GM18867 (cell line): ENCODE measurements around the gene CCNY.
"Not testable (repeated sequence)": the region's sequence is repeated elsewhere in the genome, so short reads cannot be mapped to it uniquely, and the experiment has no call there.

Experiments used
- ATAC-seq: cut with Tn5 transposase; IDR thresholded peaks from one replicate; pipeline ENCODE4 v1.9.1; 2021; ENCODE audit warnings: mild to moderate bottlenecking, moderate library complexity; ENCODE audit not compliant: unreplicated experiment

Gene CCNY

GRCh38 chr10:35400595-35401268 lies 64.4 kb downstream of the CCNY start:
- no peak for ATAC-seq

- not testable (repeated sequence) for ATAC-seq
These were observed 67.2 kb downstream of the CCNY start for GRCh38 chr10:35403491-35403890.

GRCh38 chr10:35404077-35404476 lies 67.8 kb downstream of the CCNY start:
- not testable (repeated sequence) for ATAC-seq

GRCh38 chr10:35406003-35406630 lies 69.8 kb downstream of the CCNY start:
- ATAC-seq: not testable (repeated sequence)

GRCh38 chr10:35407696-35408095 lies 71.4 kb downstream of the CCNY start:
- ATAC-seq: not testable (repeated sequence)

DNA sequence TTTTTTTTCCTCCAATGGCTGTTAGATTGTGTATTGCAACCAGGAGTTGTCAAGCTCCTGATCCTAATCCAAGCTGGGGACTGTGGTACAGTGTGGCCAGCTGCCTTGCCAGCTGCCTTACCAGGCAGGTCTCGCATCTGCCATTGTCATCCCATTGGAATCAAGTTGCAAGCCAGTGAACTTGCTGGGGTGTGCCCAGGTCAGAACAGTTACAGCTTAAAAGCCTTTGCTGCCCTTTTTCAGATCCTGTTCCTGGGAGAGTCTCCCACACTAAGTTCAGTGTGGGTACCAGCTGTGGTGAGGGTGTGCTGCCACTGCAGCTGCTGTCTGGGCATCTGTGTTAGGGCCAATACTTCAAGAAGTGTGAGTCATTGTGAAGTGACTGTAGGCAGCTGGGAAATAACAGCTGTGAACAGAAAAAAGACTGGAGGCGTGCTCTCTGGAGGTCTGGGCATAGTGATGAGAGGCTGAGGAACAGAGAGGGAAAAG lies 72.8 kb downstream of the CCNY start:
- ATAC-seq: peak; percentile 60

DNA sequence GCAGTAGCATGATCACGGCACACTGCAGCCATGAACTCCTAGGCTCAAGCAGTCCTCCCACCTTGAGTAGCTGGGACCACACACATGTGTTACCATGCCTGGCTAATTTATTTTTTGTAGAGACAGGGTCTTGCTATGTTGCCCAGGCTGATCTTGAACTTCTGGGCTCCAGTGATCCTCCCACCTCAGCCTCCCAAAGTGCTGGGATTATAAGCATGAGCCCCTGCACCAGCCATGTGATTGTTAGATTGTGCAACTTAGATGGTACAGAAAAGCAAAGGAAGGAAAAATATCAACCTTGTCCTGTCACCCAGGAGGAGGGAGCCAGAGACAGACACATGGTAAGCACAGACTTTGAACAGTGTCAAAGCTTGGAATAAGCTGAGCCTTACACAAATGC lies 73.5 kb downstream of the CCNY start:
- ATAC-seq: no peak

GRCh38 chr10:35412003-35412723 lies 75.9 kb downstream of the CCNY start:
- no peak for ATAC-seq

GRCh38 chr10:35412900-35413491 lies 76.7 kb downstream of the CCNY start:
- ATAC-seq: no peak

- no peak for ATAC-seq
These were observed 77.9 kb downstream of the CCNY start for GRCh38 chr10:35413985-35414861.

GRCh38 chr10:35415505-35415904 lies 79.2 kb downstream of the CCNY start:
- ATAC-seq: no peak

- no peak for ATAC-seq
These were observed 80.5 kb downstream of the CCNY start for GRCh38 chr10:35416619-35417312.

GRCh38 chr10:35417313-35417625 lies 81.0 kb downstream of the CCNY start:
- no peak for ATAC-seq

DNA sequence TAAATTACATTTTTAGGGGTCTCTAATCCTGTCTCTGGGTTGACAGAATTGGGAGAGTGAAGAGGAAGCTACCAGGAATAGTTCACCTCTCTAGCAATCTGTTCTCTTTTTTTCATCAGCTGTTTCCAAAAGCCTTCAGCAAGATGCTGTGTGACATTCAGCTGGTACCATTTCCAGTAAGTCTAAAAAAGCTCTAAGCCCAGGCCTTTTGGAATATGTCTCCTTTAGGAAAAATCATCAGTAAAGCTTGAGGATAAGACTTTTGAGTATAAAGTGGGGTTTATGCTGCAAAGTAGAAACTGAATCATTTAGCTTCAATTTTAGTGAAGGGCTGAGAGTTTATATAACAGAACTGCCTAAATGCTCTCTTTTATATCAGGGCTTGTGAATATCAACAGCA lies 81.5 kb downstream of the CCNY start:
- no peak for ATAC-seq

- not testable (repeated sequence) for ATAC-seq
These were observed 82.3 kb downstream of the CCNY start for GRCh38 chr10:35418580-35418979.

- no peak for ATAC-seq
These were observed 83.7 kb downstream of the CCNY start for GRCh38 chr10:35420044-35420443.

GRCh38 chr10:35420827-35421552 lies 84.7 kb downstream of the CCNY start:
- ATAC-seq: no peak

GRCh38 chr10:35421553-35422178 lies 85.4 kb downstream of the CCNY start:
- ATAC-seq: no peak

DNA sequence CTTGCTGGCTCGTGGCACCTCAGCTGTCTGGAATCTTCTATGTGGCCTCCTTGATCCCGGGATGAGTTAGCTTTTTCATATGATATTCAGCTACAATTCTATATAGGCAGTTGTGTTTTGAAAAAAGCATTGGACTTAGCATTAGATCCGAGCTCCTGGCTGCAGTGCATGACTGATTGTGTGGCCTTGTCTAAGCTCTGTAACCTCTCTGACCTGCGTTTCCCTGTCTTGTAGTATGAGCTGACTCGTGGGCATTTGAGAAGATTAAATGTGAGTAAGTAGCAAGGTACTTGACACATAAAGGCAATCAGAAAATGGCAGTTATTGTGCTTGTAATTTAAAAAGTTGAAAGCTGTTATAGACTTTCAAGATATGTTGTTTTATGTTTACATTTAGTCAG lies 85.9 kb downstream of the CCNY start:
- ATAC-seq: no peak
